ENCODE data around the gene ORC3.

GRCh38 chr6:87655824-87656223, 65.9 kb downstream of the ORC3 start:
- TF ChIP-seq POLR2A (IDR thresholded peaks at IDR 0.05; ENCODE audit: extremely low read depth, insufficient read length), result no peak
- TF ChIP-seq CTCF (IDR thresholded peaks at IDR 0.05; ENCODE audit: low read depth, low read length), result no peak
- TF ChIP-seq MYC (IDR thresholded peaks at IDR 0.05; ENCODE audit: low read depth, low read length), result no peak

Data from NB4 (cell line).